ENCODE data around the gene DCLK2.

The DCLK2 gene

GRCh38 chr4:150078579-150079080 lies 385 bp downstream of the DCLK2 start:
- H3K4me3 ChIP-seq (ENCODE audit: low read depth, low read length), result peak overlapping the region; percentile 76
- peak overlapping the region; percentile 13 for H3K27ac ChIP-seq
- in situ Hi-C loops (cut with HindIII; ENCODE audit: low pct_ligation_motif_present, low sequenced_read_pairs), result no loop called here
- TF ChIP-seq CTCF (IDR thresholded peaks at IDR 0.05; ENCODE audit: low read depth, low read length, missing control alignments), result no peak
- H3K36me3 ChIP-seq (replicated peaks), result no peaks in the 10 kb centered on the region
- no peak for DNase-seq
- H3K27me3 ChIP-seq (replicated peaks), result no peaks in the 10 kb centered on the region

GRCh38 chr4:150079081-150079581 lies 886 bp downstream of the DCLK2 start:
- in situ Hi-C loops (cut with HindIII; ENCODE audit: low pct_ligation_motif_present, low sequenced_read_pairs), result no loop called here
- Histone ChIP-seq H3K27me3 (replicated peaks) (no peaks in the 10 kb centered on the region), H3K4me3 (ENCODE audit: low read depth, low read length) (peak overlapping the region; percentile 76), H3K36me3 (replicated peaks) (no peaks in the 10 kb centered on the region), H3K27ac (no peak overlapping the region)
- peak; percentile 11 for TF ChIP-seq CTCF (IDR thresholded peaks at IDR 0.05; ENCODE audit: low read depth, low read length, missing control alignments)
- DNase-seq, result peak; percentile 13

GRCh38 chr4:150080337-150080736 lies 2.1 kb downstream of the DCLK2 start:
- Histone ChIP-seq H3K27me3 (replicated peaks) (no peaks in the 10 kb centered on the region), H3K4me3 (ENCODE audit: low read depth, low read length) (peak overlapping the region; percentile 76), H3K36me3 (replicated peaks) (no peaks in the 10 kb centered on the region), H3K27ac (no peak overlapping the region)
- TF ChIP-seq CTCF (IDR thresholded peaks at IDR 0.05; ENCODE audit: low read depth, low read length, missing control alignments), result no peak
- in situ Hi-C loops (cut with HindIII; ENCODE audit: low pct_ligation_motif_present, low sequenced_read_pairs), result no loop called here
- peak; percentile 4 for DNase-seq

GRCh38 chr4:150080875-150081274 lies 2.6 kb downstream of the DCLK2 start:
- in situ Hi-C loops (cut with HindIII; ENCODE audit: low pct_ligation_motif_present, low sequenced_read_pairs), result no loop called here
- H3K36me3 ChIP-seq (replicated peaks), result no peaks in the 10 kb centered on the region
- no peak for TF ChIP-seq CTCF (IDR thresholded peaks at IDR 0.05; ENCODE audit: low read depth, low read length, missing control alignments)
- no peak for DNase-seq
- H3K27me3 ChIP-seq (replicated peaks), result no peaks in the 10 kb centered on the region
- no peak overlapping the region for H3K27ac ChIP-seq
- no peak overlapping the region for H3K4me3 ChIP-seq (ENCODE audit: low read depth, low read length)

GRCh38 chr4:150082241-150082640 lies 4.0 kb downstream of the DCLK2 start:
- no peaks in the 10 kb centered on the region for H3K36me3 ChIP-seq (replicated peaks)
- no peak overlapping the region for H3K4me3 ChIP-seq (ENCODE audit: low read depth, low read length)
- no peak overlapping the region for H3K27ac ChIP-seq
- H3K27me3 ChIP-seq (replicated peaks), result no peaks in the 10 kb centered on the region
- in situ Hi-C loops (cut with HindIII; ENCODE audit: low pct_ligation_motif_present, low sequenced_read_pairs), result no loop called here
- DNase-seq, result no peak
- TF ChIP-seq CTCF (IDR thresholded peaks at IDR 0.05; ENCODE audit: low read depth, low read length, missing control alignments), result no peak

- Histone ChIP-seq H3K4me3 (ENCODE audit: low read depth, low read length) (no peak overlapping the region), H3K27me3 (replicated peaks) (no peaks in the 10 kb centered on the region), H3K36me3 (replicated peaks) (no peaks in the 10 kb centered on the region), H3K27ac (no peak overlapping the region)
- DNase-seq, result no peak
- in situ Hi-C loops (cut with HindIII; ENCODE audit: low pct_ligation_motif_present, low sequenced_read_pairs), result no loop called here
- no peak for TF ChIP-seq CTCF (IDR thresholded peaks at IDR 0.05; ENCODE audit: low read depth, low read length, missing control alignments)
These were observed 8.8 kb downstream of the DCLK2 start for GRCh38 chr4:150087006-150087405.
